Left colon (tissue), 2 donors: ENCODE results near the gene GLIPR1L2. TPM values are rescaled to one million over a fixed set of nuclear protein-coding genes. Genes with fewer than 3 reads are reported as not detected.
"Not testable (repeated sequence)": the region's sequence is repeated elsewhere in the genome, so short reads cannot be mapped to it uniquely, and the experiment has no call there.

Experiments used
- ATAC-seq: fragments of 200-7000 bp; cut with Tn5 transposase; one replicate; pipeline ENCODE4 v1.9.1; 2020; ENCODE audit warnings: mild to moderate bottlenecking, moderate library complexity
- DNase-seq, 2 donors: peaks; one replicate each; pipeline ENCODE4 v3.0.0-alpha.2; 2020
- intact Hi-C, 2 donors: fragments of 100-400 bp; cut with DNase I in 1 of 2; cut with micrococcal nuclease in 1 of 2; formaldehyde crosslinking; loops; one replicate each; pipeline versions ENCODE4 v1.11.2 to v1.14.0; 2022; cut with DNase I, micrococcal nuclease
- total RNA-seq, 2 donors: library from RNA; stranded (reverse); fragmentation: NEBNext Ultra II Directional; extraction: Animal tissue kit (Norgen Biotek cat#: 25700); gene quantifications; one replicate each; pipeline ENCODE4 v1.2.1, GENCODE V29; 2021
- donor health status: DM: no; HTN: no; CAD: no.
- donor health status: DM: yes; HTN: yes; CAD: no.

Gene GLIPR1L2
- total RNA-seq, 2 donors from 2014 or later: not detected

GRCh38 chr12:75419841-75420240 is 29.0 kb downstream of the GLIPR1L2 start:
- no peak for ATAC-seq
- intact Hi-C loops: no loop called here
- DNase-seq: no peak

- intact Hi-C loops: no loop called here
- ATAC-seq (no peak), DNase-seq (no peak)
These were observed 36.6 kb downstream of the GLIPR1L2 start for GRCh38 chr12:75427491-75427890.

- intact Hi-C loops: no loop called here
- DNase-seq: no peak
These were observed 37.9 kb downstream of the GLIPR1L2 start for GRCh38 chr12:75428767-75429166.

GRCh38 chr12:75432924-75433323 is 42.0 kb downstream of the GLIPR1L2 start:
- ATAC-seq: no peak
- DNase-seq: no peak
- intact Hi-C loops: no loop called here

More at GRCh38 chr12:75428767-75429166, 37.9 kb downstream of the GLIPR1L2 start:
- no peak for ATAC-seq

GRCh38 chr12:75437564-75437963 is 46.7 kb downstream of the GLIPR1L2 start:
- no peak for DNase-seq
- ATAC-seq: peak; percentile 62
- intact Hi-C loops: no loop called here

GRCh38 chr12:75438059-75438754 is 47.3 kb downstream of the GLIPR1L2 start:
- DNase-seq (peak in 1 of 2 donors; percentile 13), ATAC-seq (peak; percentile 63)
- intact Hi-C loops: no loop called here

GRCh38 chr12:75439048-75439447 is 48.2 kb downstream of the GLIPR1L2 start:
- intact Hi-C loops: no loop called here
- ATAC-seq (no peak), DNase-seq (no peak)

GRCh38 chr12:75439930-75440329 is 49.0 kb downstream of the GLIPR1L2 start:
- intact Hi-C loops: no loop called here
- DNase-seq: no peak
- ATAC-seq: no peak

GRCh38 chr12:75441687-75442449 is 51.0 kb downstream of the GLIPR1L2 start:
- DNase-seq, intact Hi-C loops, ATAC-seq: not testable (repeated sequence)

GRCh38 chr12:75442454-75442853 is 51.6 kb downstream of the GLIPR1L2 start:
- DNase-seq, intact Hi-C loops: not testable (repeated sequence)
- peak; percentile 64 for ATAC-seq

GRCh38 chr12:75443709-75444108 is 52.8 kb downstream of the GLIPR1L2 start:
- intact Hi-C loops: no loop called here
- DNase-seq (no peak), ATAC-seq (no peak)

- intact Hi-C loops: no loop called here
- ATAC-seq (no peak), DNase-seq (no peak)
These were observed 53.7 kb downstream of the GLIPR1L2 start for GRCh38 chr12:75444429-75445136.

- intact Hi-C loops, DNase-seq, ATAC-seq: not testable (repeated sequence)
These were observed 54.2 kb downstream of the GLIPR1L2 start for GRCh38 chr12:75445137-75445507.

GRCh38 chr12:75446857-75447256 is 56.0 kb downstream of the GLIPR1L2 start:
- intact Hi-C loops: no loop called here
- no peak for ATAC-seq

GRCh38 chr12:75447691-75448393 is 57.0 kb downstream of the GLIPR1L2 start:
- intact Hi-C loops: no loop called here
- ATAC-seq: no peak
- DNase-seq: no peak

More at GRCh38 chr12:75446857-75447256, 56.0 kb downstream of the GLIPR1L2 start:
- DNase-seq: no peak

GRCh38 chr12:75452675-75453330 is 61.9 kb downstream of the GLIPR1L2 start:
- DNase-seq (no peak), ATAC-seq (no peak)
- intact Hi-C loops: no loop called here

- ATAC-seq: no peak
- intact Hi-C loops: no loop called here
These were observed 65.0 kb downstream of the GLIPR1L2 start for GRCh38 chr12:75455839-75456238.

GRCh38 chr12:75457191-75457590 is 66.3 kb downstream of the GLIPR1L2 start:
- no peak for DNase-seq
- no peak for ATAC-seq
- intact Hi-C loops: no loop called here

More at GRCh38 chr12:75455839-75456238, 65.0 kb downstream of the GLIPR1L2 start:
- no peak for DNase-seq
